ENCODE results near the gene POC1B. TPM values are rescaled to one million over a fixed set of nuclear protein-coding genes. Genes with fewer than 3 reads are reported as not detected.
A peak's percentile ranks its signal among the peaks of the same experiment; 100 is the strongest.

Gene POC1B
- total and polyA plus RNA-seq, 11 donors = 3.3 to 12.4 (median 8.5) TPM

DNA sequence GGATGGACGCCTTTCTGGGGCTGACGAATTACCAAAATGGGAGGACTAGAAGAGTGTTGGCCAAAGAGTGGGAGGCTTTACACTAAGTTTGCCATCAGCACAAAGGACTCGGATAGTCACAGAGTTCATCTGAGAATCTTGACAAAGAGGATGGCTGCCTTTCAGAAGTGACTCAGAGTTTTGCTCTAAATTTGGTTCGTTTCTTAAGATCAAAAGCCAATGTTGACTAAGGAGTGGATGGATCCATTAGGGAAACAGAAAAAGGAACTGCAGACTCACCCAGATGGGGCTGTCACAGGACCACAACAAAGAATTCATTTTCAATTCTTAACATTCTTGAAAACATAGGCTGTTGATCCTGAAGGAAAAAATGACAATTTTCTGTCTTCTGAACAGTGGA, 92.2 kb downstream of the POC1B start:
- no peak overlapping the region for H3K4me3 ChIP-seq
- WGBS, 4 donors = 86 to 92% (median 89%) methylated on average over 4 of the region's 4 CpGs
- no peaks in the 10 kb centered on the region for H3K36me3 ChIP-seq
- no peaks in the 10 kb centered on the region for H3K4me1 ChIP-seq
- intact Hi-C loops (cut with DNase I) = no loop called here
- no peaks in the 10 kb centered on the region for H3K27me3 ChIP-seq
- H3K27ac ChIP-seq = no peak overlapping the region
- DNase-seq = no peak
- no peaks in the 10 kb centered on the region for H3K9me3 ChIP-seq
- ATAC-seq = no peak
- TF ChIP-seq POLR2A (IDR thresholded peaks at IDR 0.05) (no peak), CTCF (IDR thresholded peaks at IDR 0.05) (no peak)

- TF ChIP-seq POLR2A (IDR thresholded peaks at IDR 0.05) (no peak), CTCF (IDR thresholded peaks at IDR 0.05) (no peak)
- DNase-seq (no peak), ATAC-seq (no peak)
- intact Hi-C loops (cut with DNase I) = no loop called here
- H3K27me3 ChIP-seq = no peaks in the 10 kb centered on the region
- no peak overlapping the region for H3K4me3 ChIP-seq
- no peak overlapping the region for H3K27ac ChIP-seq
- H3K9me3 ChIP-seq = no peaks in the 10 kb centered on the region
- peaks cover 0 to 10% (median 0%) of the 10 kb centered on the region in 12 donors for H3K4me1 ChIP-seq
- H3K36me3 ChIP-seq = no peaks in the 10 kb centered on the region
- whole genome bisulfite sequencing, 4 donors = 96 to 100% (median 98%) methylated on average over 1 of the region's 1 CpG
Measured at GRCh38 chr12:89432396-89432795, 93.5 kb downstream of the POC1B start.

DNA sequence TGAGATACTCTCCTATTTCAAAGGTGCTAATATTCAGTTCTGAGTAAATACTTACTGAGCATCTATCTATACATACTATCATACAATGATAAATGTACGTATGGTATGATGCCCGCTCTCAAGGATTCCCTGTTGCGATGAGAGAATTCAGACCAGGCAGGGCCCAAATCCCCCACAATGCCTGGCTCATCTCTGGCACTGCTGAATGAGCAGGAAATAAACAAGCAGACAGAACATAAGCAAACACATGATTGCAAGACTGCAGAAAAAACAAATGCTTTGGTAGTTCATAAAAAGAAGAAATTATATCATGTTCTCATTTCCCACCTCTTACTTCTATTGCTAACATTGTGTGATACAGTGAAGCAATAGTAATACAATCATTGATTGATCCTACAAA, 96.3 kb downstream of the POC1B start:
- TF ChIP-seq POLR2A (IDR thresholded peaks at IDR 0.05) (no peak), CTCF (IDR thresholded peaks at IDR 0.05) (no peak)
- peaks cover 0 to 21% (median 0%) of the 10 kb centered on the region in 12 donors for H3K4me1 ChIP-seq
- DNase-seq (no peak), ATAC-seq (no peak)
- H3K36me3 ChIP-seq = peaks cover 0 to 6% (median 0%) of the 10 kb centered on the region in 9 donors
- intact Hi-C loops (cut with DNase I) = no loop called here
- 94 to 99% (median 98%) methylated on average over 3 of the region's 3 CpGs for WGBS, 4 donors
- peaks cover 0 to 4% (median 0%) of the 10 kb centered on the region in 12 donors for H3K9me3 ChIP-seq
- H3K4me3 ChIP-seq = no peak overlapping the region
- H3K27ac ChIP-seq = no peak overlapping the region
- H3K27me3 ChIP-seq = no peaks in the 10 kb centered on the region

DNA sequence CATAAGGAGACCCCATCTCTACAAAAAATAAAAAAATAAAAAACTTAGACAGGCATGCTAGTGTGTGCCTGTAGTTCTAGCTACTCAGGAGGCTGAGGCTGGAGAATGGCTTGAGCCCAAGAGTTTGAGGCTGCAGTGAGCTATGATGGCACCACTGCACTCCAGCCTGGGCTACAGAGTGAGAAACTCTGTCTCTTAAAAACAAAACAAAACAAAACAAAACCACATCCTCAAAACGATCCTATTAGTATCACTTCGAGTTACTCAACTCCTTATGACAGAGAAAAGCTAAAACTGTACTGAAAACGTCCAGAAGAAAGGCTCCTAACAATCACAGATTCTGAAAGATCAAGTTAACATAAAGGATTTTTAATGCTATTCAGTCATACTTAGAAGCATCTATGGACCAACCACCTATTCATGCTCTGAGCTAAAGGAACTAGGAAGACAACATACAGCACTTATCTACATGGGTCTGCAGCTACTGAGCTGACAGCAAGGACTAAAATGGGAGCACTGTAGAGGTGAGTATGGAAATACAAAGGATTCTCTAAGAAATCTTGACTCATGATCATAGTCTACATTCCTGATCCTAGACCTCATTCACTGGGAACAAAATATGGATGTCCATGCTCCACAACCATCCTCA, 98.2 kb downstream of the POC1B start:
- ATAC-seq (peak in 1 of 4 donors; percentile 26), DNase-seq (no peak)
- 68 to 88% (median 83%) methylated on average over 3 of the region's 3 CpGs for WGBS, 4 donors
- TF ChIP-seq POLR2A (IDR thresholded peaks at IDR 0.05) (no peak), CTCF (IDR thresholded peaks at IDR 0.05) (no peak)
- Histone ChIP-seq H3K27me3 (no peaks in the 10 kb centered on the region), H3K27ac (peak overlapping the region in 1 of 12 donors; percentile 72), H3K4me3 (no peak overlapping the region), H3K36me3 (peaks cover 0 to 6% (median 0%) of the 10 kb centered on the region in 9 donors), H3K9me3 (peaks cover 0 to 4% (median 0%) of the 10 kb centered on the region in 12 donors), H3K4me1 (peaks cover 0 to 22% (median 0%) of the 10 kb centered on the region in 12 donors)
- intact Hi-C loops (cut with DNase I) = no loop called here
